GM18526 (cell line): ENCODE measurements around the gene REC114.

Experiments used
- POLR2A ChIP-seq: IDR thresholded peaks from 3 replicates; pipeline ENCODE4 v1.6.1; 2011; ENCODE audit not compliant: insufficient read length; ENCODE audit errors: extremely low read depth

The REC114 gene

GRCh38 chr15:73560501-73561117 is 117.6 kb downstream of the REC114 start:
- no peak for TF ChIP-seq POLR2A

- no peak for TF ChIP-seq POLR2A
Observed at GRCh38 chr15:73564255-73564654, 121.3 kb downstream of the REC114 start.

- no peak for TF ChIP-seq POLR2A
Observed at GRCh38 chr15:73567020-73567419, 124.1 kb downstream of the REC114 start.

GRCh38 chr15:73568564-73569280 is 125.8 kb downstream of the REC114 start:
- TF ChIP-seq POLR2A = no peak

- no peak for TF ChIP-seq POLR2A
Observed at GRCh38 chr15:73569361-73569760, 126.4 kb downstream of the REC114 start.

DNA sequence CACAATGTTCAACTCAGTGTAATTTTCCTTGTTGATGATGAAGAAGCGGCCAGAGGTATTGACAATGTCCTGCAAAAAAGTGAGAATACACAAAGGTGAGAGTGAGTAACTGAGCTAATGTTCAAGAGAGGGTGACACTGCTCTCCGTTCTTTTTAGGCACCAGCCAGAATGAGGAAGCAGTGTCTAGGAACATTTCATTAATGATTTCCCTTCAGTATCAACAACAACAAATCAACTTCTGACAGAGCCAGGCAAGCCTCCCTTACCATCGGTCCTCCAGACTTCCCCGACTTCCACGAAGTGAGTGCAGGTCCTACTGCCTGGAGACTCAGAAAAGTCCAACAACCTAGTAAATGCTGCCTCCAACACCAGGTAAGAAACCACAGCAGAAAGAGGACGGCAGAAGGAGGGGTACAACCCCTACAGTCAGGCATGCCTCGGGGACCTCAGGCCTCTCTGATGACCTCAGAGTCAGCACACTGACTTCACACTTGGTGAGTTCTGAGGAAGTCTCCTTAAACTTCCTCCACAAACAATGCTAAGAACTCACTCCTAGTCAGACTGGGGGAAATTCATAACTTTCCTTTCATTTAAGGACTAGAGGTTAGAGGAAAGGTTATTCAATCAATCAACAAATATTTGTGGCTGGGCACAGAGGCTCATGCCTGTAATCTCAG is 127.5 kb downstream of the REC114 start:
- TF ChIP-seq POLR2A = no peak

DNA sequence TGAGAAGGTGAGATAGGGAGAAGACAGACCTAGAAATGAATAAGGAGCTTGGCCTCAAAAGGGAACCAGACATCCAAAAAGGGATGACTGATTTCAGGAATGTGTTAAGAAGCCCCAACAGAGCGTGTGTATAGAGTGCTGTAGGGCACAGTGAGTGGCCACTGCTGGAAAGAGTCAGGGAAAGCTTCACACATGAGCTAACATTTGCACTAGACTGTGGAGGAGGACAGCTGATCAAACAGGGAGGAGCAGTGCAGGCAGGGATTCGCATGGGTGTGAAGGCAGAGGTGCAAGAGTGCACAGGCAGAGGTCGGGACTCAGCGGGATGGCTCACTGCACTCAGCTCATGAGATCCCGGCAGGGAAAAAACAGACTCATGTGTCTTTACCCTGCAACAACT is 128.4 kb downstream of the REC114 start:
- no peak for TF ChIP-seq POLR2A

GRCh38 chr15:73572296-73572695 is 129.3 kb downstream of the REC114 start:
- TF ChIP-seq POLR2A = no peak

DNA sequence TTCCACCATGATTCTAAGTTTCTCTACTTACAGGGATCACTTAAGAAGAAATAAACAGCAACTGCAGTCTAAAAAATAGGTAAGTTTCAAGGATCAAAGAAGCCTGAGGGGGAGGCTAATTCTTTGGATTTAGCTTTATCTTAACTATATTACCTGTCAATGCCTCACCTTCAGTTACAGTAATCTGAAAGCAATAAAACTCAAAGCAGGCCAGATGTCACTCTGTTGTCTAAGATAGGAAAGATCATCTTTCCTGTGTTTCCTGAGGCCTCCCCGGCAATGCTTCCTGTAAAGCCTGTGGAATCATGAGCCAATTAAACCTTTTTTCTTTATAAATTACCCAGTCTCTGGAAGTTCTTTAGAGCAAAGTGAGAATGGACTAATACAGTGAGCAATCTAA is 130.1 kb downstream of the REC114 start:
- no peak for TF ChIP-seq POLR2A

GRCh38 chr15:73573572-73573971 is 130.6 kb downstream of the REC114 start:
- TF ChIP-seq POLR2A = no peak

DNA sequence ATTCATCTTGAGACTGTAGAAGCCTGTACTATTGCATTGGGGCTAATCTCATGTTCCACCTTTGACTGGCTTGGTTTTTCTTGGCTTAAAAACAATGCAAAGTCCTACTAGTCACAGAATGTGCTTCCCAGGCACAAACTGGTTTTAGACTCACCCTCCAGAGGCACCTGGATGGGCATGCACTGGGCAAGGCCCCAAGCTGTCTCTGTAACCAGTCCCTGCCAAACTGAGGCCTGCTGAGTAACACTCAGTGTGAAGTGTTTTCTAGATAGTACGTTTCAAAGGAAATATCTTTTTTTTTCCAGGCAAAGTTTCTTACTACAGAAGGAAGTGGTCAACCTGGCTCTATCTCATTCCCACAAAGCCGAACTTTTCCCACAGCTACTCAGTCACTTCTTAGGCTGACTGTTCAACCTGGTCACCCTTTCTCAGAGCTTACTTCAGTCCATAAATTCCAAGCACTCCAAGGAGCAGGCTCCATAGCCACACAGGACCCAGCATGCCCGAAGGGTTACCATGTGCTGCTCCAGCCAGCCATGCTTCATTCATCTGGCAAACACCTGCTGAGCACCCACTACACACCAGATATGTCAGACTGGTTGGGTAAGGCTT is 132.8 kb downstream of the REC114 start:
- TF ChIP-seq POLR2A = no peak

DNA sequence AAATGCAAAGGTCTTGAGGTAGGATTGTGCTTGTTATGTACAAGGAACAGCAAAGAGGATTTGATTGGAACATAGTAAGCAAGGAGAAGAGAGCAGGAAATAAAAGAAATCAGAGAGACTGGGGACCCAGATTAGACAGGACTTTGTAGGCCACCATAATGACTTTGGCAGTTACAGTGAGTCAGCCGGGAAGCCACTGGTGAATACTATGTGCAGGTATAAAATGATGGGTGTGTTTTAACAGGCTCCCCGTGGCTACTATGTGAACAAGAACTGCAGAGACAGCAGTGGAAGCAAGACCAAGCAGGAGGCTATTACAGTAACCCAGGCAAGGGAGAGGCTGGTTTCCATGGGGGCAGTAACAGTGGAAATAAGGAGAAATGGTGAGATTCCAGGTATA is 135.1 kb downstream of the REC114 start:
- no peak for TF ChIP-seq POLR2A

- TF ChIP-seq POLR2A = no peak
Observed at GRCh38 chr15:73582851-73583379, 140.0 kb downstream of the REC114 start.

GRCh38 chr15:73583544-73583943 is 140.6 kb downstream of the REC114 start:
- TF ChIP-seq POLR2A = no peak

GRCh38 chr15:73584699-73585420 is 141.9 kb downstream of the REC114 start:
- TF ChIP-seq POLR2A = no peak
